ENCODE measurements around the gene RBM10. TPM values are rescaled to one million over a fixed set of nuclear protein-coding genes. Genes with fewer than 3 reads are reported as not detected.

RBM10 gene
- total and polyA plus RNA-seq, 4 experiments from 2014 or later = 10.7 to 53.3 (median 42.1) TPM

Other genes with a start within 250 kb of the RBM10 start
- under 1 TPM; 0.44 to 0.58 TPM for gene JADE3, start 232.8 kb upstream of the RBM10 start, total RNA-seq
- gene JADE3, start 232.8 kb upstream of the RBM10 start, polyA plus RNA-seq = under 1 TPM in 1 of 2 donors, not detected in 1; 0.25 TPM
- not detected for gene RGN, start 66.8 kb upstream of the RBM10 start, total RNA-seq
- gene RGN, start 66.8 kb upstream of the RBM10 start, polyA plus RNA-seq = not detected
- gene NDUFB11, start 519 bp upstream of the RBM10 start, total RNA-seq = 10 to 100 TPM; 53.2 to 60.6 TPM
- 100 to 1,000 TPM; 170 to 180 TPM for gene NDUFB11, start 519 bp upstream of the RBM10 start, polyA plus RNA-seq
- gene UBA1, start 48.6 kb downstream of the RBM10 start, total RNA-seq = 100 to 1,000 TPM; 129 to 136 TPM
- gene UBA1, start 48.6 kb downstream of the RBM10 start, polyA plus RNA-seq = 100 to 1,000 TPM; 149 to 167 TPM
- gene CDK16, start 73.5 kb downstream of the RBM10 start, total RNA-seq = 10 to 100 TPM; 52.9 to 57.4 TPM
- gene CDK16, start 73.5 kb downstream of the RBM10 start, polyA plus RNA-seq = 10 to 100 TPM in 1 of 2 donors, 1 to 10 TPM in 1; 1.6 to 24.5 TPM
- 10 to 100 TPM; 78.4 to 81.4 TPM for gene USP11, start 87.8 kb downstream of the RBM10 start, total RNA-seq
- gene USP11, start 87.8 kb downstream of the RBM10 start, polyA plus RNA-seq = 10 to 100 TPM; 36.6 to 45.3 TPM
- under 1 TPM; 0.87 to 1.00 TPM for gene ZNF157, start 225.4 kb downstream of the RBM10 start, total RNA-seq
- under 1 TPM; 0.22 to 0.97 TPM for gene ZNF157, start 225.4 kb downstream of the RBM10 start, polyA plus RNA-seq

Data from CD4-positive, alpha-beta memory T cell (primary cell).